COLO668 (cell line): ENCODE results near the gene IGFBP7.

ENCODE experiments used
- DNase-seq: peaks from one replicate; lab custom pipeline; 2025; ENCODE audit not compliant: unreplicated experiment; lab: John Stamatoyannopoulos, UW

IGFBP7 gene

GRCh38 chr4:57098415-57098814 is 11.8 kb downstream of the IGFBP7 start:
- DNase-seq, result no peak

DNA sequence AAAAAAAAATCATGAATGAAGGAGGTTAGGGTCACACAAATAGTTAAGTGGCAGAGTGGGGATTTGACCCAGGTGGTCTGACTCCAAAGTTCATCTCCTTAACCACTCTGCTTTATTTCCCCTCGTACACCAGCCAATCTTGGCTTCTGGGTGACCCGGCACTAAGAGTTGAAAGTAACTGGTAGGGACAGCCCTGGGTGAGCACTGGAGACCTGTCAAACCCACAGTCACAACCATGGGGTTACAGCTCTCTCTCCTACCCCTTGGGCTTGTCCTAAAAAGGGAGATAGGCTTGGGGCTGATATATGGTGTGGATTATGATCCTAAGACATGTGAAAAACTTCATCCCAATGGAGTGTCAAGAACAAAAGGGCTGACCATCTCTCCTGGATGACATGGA is 12.5 kb downstream of the IGFBP7 start:
- no peak for DNase-seq

GRCh38 chr4:57095956-57096355 is 14.2 kb downstream of the IGFBP7 start:
- no peak for DNase-seq

DNA sequence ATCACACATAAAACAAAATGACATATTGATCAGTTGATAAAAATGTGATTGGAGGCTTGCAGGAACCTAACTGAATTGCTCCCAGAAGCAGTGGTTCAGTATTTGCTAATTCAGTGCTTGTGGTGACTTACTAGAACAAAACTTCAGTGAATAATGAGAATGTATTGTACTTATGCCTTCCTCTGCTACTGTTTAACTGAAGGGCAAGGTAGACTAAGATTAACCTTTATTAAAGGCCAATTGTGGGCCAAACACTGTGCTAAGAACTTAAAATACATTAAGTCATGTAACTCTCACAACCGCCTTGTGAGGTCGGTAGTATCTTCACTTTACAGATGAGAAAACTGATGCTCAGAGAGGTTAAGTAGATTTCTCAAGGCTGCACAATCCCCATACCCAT is 14.9 kb downstream of the IGFBP7 start:
- DNase-seq, result no peak

DNA sequence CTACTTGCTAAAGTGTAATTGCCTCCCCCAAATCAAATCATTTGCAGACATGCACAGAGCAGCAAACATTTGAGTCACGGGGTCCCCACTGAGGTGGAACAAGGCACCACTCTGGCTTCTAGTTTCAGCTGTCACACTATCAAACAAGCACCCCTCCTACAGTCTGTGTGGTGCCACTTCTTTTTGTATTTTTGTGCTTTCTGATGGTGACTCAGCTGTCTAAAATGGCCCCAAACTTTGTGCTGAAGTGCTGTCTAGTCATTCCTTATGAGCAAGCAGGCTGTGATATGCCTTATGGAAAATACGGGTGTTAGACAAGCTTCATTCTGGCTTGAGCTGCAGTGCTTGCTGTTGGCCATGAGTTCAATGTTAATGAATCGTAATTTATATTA is 15.4 kb downstream of the IGFBP7 start:
- DNase-seq, result no peak

DNA sequence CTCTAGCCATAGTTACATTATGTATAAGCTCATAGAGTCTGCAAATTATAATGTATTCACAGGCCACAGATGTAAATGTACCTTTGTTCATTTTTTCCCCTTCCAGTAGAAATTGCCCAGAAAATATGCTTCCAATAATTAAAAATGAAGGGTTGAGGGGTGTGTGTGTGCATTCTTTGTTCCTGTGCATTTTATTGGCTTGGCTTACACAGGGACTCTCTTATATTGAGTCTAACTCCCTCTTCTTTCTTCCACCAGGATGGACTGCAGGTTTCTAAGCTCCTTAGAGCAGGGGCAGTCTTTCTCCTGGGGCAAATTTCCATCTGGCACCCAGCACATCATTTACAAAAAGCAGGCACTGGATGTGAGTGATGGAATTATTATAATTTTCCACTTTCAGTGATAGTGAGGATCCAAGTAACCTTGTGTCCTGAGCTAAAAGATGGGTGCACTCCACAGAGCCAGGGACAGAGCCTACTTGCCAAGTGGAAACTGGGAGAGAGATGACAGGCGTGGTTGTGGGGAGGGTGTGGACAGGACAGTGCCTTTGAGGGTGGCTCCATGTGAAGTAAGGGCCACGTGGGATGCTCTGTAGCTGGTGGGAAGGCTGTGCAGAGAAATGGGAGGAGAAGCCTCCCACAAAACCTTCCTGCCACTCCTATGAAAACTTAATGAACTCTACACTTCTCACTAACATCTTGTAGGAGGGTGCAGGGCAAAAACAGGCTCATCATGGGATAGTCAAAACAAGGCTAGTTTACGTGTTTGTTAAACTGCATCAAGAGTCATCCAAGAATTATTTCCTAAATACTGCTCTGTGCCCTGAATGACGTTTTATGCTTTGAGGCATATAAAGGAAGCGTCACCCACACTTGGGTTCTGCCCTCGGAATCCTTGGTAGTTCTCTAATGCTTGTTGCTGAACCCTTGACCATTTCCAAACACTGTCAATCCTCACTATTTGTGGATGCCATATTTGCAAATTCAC is 16.0 kb downstream of the IGFBP7 start:
- no peak for DNase-seq

DNA sequence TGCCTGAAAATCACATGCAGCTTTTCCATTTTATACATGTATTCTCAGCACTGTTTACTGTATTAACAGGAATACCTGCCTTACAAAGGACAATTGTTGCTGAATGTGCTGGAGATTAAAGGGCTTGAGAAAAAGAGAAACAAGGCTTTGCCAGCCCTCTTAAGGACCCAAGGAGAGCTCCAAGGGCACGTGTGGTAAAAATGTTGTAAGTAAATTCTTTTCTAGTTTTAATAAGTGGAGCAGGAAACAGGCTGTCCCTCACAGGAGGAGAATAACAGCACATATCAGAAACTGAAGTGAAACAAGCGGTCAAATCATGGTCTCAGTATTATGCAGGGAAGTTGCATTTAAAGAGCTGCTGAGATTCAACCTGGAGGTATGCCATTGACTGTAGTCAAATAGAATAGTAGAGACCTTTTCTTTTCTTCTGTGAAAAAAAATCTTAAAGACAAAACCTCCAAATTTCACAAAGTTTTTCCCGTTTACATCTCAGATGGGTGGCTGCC is 18.5 kb downstream of the IGFBP7 start:
- no peak for DNase-seq

DNA sequence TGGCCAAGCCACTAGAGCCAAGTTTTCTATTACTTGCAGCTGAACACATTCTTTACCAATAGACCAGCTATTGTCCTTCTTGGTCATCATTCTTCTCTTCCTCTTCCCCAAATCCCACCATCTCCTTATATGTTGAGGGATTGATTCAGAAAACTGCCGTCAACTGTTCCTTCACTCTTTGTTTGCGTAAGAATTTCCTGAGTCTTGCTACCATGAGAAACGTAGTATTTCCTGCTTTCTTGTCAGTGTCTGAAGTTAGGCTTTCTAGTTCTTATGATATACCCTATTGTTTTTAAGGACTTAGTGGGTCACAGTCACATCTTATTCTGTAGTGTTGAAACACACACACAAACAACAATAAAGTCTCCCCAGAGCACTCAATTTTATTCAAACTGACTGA is 20.1 kb downstream of the IGFBP7 start:
- no peak for DNase-seq

DNA sequence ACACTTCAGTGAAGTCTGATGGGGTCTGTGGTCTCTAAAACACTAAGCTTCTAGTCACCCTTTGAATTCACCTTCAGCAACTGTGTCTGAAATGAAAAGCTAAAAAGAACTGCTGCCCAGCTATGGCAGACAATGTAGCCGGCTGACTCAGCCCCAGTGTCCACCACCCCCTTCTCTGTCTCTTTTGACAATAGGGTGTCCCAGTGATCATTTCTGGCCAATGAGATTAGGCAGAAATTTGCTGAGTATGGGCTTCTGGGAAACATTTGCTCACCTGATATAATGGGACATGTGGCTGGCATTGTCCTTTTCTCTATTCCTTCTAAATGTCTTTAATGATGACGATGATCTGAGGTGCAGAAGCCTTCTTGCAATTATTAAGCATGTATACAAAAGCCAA is 20.6 kb downstream of the IGFBP7 start:
- no peak for DNase-seq

GRCh38 chr4:57086031-57086723 is 24.0 kb downstream of the IGFBP7 start:
- no peak for DNase-seq

- DNase-seq, result no peak
Observed at GRCh38 chr4:57085278-57085677, 24.9 kb downstream of the IGFBP7 start.

GRCh38 chr4:57084360-57084759 is 25.8 kb downstream of the IGFBP7 start:
- DNase-seq, result no peak

DNA sequence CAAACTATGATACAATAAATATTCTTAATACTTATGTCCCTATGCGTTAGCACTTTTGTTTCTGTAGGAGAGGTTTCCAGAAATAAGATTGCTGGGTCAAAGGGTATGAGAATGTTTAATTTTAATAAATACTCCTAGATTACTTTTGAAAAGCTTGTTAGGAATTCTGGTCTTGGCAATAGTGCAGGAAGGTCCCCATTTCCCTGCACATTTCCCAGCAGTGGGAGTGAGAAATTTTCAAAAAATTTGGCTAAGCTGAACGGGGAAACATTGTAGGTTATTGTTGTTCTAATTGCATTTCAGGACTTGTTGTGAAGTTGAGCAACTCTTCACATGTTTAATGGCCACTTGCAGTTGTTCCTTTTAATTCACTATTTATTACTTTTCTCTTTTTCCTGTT is 27.1 kb downstream of the IGFBP7 start:
- no peak for DNase-seq

DNA sequence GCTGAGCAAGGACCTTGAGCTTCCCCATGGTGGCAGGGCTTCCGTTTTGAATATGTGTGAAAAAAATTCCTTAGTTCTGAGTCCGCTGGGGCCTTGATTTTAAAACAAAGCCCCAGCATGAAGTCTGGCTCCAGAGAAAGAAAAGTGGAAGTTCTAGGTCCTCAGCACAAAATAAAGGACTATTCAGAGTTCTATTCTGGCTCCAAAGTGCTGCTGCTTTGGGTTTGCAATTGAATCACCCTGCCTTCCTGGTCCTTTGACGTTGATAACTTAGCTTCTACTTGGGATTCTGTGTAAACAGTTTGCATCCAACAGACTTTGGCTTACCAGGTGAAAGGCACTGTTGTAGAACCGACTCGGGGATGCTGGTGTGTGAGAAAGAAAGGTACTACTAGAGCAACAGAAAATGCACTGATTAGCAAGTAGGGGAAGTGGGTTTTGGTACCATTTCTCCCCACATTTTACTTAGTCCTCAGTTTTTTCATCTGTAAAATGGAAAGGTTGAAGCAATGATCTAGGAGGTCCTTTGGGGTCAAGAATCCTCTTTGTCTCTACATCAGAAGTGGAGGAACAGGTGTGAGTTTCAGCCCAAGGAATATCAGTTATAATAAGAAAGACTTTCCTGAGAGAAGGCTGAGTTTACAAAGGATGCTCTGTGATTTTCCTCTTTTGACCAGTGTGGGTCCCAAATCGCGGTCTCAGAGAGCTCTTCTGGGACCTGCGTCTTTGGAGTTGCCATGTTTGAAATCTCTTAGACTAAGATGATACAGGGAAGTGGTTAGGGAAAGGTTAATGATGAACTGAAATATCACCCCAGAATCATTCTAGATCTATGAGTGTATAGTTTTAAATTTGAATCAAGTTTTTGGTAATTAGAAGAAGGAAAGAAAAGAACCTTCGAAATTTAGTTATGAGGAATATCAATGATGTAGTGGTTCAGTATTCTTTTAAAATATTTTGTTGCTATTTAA is 28.2 kb downstream of the IGFBP7 start:
- DNase-seq, result no peak

DNA sequence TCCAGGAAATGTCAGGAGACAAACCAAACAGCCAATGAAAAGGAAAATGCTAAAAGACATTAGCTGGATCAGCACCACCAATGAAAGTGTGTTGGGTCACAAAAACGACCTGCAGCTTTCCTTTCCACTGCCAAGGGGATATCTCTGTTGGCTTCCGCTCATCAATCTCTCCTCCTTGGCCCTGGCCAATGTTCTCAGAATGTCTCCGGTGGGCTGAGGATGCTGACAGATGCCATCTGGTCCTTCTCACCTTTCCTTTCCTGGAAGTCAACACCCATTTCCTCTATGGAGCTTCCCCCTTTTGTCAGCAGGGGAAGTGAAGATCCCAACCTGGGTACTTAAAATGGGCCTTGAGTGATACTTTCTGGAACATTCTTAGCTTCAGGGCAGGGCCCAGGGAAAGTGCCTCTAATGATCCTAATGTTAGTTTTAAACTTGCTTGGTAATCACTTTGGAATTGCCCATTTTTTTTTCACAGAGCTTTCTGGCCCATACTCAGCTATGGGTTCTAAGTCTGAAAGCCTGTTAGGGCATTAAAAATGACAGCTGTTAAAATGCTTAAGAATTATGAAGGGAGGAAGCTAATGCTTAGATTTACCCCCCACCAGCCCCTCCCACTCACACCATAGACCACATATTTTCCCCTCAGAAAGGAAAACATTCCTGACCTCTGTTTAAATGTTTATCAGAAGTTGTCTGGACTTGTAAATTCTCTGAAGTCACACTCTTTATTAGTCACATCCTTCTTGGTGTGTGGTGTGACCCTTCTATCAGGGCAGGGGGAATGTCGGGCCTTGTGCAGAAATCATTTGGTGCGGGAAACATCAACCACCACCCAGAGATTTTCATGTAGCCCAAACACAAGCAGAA is 29.2 kb downstream of the IGFBP7 start:
- no peak for DNase-seq

DNA sequence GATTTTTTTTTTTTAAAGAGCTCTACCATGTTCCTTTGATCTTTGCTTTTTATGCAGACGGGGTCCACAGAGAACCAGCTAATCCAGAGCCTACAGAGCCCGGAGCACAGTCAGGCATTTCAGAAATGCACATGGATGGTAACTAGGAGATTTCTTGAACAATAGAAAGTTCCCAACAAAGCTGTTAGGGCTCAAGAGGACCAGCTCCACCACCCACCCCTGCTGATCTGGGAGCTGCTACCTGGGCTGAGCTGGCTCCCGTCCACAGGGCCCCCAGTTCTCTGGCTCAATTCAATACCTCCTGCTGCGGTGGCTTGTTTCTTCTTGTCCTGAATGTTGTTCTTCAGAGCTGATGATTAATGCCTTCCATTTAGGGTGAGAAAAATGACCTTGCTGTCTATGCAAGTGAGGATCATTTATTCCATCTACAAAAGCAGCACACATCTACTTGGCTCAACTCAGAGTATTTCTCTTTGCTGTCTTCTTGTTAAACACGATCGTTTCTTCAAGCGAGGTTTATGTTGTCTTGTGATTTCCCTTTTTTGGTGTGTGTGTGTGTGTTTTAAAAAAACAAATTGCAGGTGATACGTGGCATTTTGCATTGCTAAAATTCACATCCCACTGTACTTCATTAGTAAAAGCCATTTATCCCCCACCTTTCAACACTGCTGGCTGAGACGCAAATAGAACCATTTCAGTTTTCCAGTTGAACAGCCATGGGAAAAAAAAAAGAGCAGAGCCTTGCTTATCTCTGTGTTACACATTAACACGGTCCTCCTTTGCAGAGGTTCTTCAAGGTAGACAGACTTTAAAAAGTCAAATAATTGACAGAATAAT is 31.3 kb downstream of the IGFBP7 start:
- peak; percentile 4 for DNase-seq

DNA sequence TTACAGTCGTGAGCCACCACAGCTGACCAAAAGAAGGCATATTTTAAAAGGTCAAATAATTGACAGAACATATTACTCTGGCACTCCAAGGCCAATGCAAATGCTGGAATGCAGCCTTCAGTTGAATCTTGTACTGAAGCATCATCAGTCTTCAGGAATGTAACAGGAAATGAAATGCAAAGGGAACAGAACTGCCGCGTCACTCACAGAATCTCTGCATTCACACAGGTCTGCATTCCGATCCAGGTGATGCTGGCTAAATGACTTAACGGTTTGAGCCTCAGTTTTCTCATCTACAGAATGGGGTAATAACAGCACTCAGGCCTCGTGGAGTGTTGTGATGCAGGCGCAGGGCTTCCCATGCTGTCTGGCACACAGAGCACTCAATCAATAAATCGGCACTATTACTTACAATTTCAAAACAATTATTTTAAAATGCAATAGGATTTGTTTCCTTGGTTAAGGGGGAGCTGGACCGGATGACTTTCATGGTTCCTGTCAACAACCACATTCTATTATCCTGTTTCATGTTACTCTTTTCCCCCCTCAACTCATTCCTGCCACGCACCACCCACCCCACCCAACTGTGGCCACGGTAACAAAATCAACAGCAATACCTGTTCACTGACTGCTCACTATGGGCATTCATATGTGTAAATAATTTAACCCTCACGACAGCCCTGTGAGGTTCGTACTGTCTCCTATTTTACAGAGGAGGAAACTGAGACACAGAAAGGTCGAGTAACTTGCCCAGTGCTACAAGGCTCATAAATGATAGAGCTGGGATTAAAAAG is 32.4 kb downstream of the IGFBP7 start:
- no peak for DNase-seq

GRCh38 chr4:57076646-57077045 is 33.5 kb downstream of the IGFBP7 start:
- DNase-seq, result no peak
